ENCODE data around the gene GOPC.
"Not testable (repeated sequence)": the region's sequence is repeated elsewhere in the genome, so short reads cannot be mapped to it uniquely, and the experiment has no call there.

The GOPC gene

GRCh38 chr6:117547688-117548621 is 54.4 kb downstream of the GOPC start:
- DNase-seq = no peak

- DNase-seq = no peak
These were observed 55.6 kb downstream of the GOPC start for GRCh38 chr6:117546674-117547073.

- DNase-seq = no peak
These were observed 57.1 kb downstream of the GOPC start for GRCh38 chr6:117545161-117545595.

GRCh38 chr6:117544716-117545115 is 57.6 kb downstream of the GOPC start:
- DNase-seq = no peak

GRCh38 chr6:117542493-117542892 is 59.8 kb downstream of the GOPC start:
- DNase-seq = no peak

- DNase-seq = no peak
These were observed 61.6 kb downstream of the GOPC start for GRCh38 chr6:117540670-117541069.

GRCh38 chr6:117538615-117539014 is 63.7 kb downstream of the GOPC start:
- no peak for DNase-seq

GRCh38 chr6:117536317-117536716 is 66.0 kb downstream of the GOPC start:
- no peak for DNase-seq

- no peak for DNase-seq
These were observed 67.3 kb downstream of the GOPC start for GRCh38 chr6:117534974-117535373.

GRCh38 chr6:117533775-117534174 is 68.5 kb downstream of the GOPC start:
- no peak for DNase-seq

GRCh38 chr6:117531809-117532725 is 70.2 kb downstream of the GOPC start:
- DNase-seq = no peak

GRCh38 chr6:117531346-117531745 is 71.0 kb downstream of the GOPC start:
- DNase-seq = no peak

GRCh38 chr6:117530467-117531242 is 71.7 kb downstream of the GOPC start:
- no peak for DNase-seq

- no peak for DNase-seq
These were observed 76.7 kb downstream of the GOPC start for GRCh38 chr6:117525607-117526006.

GRCh38 chr6:117521791-117522502 is 80.4 kb downstream of the GOPC start:
- DNase-seq = no peak

- DNase-seq = no peak
These were observed 81.5 kb downstream of the GOPC start for GRCh38 chr6:117520603-117521395.

- no peak for DNase-seq
These were observed 83.4 kb downstream of the GOPC start for GRCh38 chr6:117518870-117519269.

- DNase-seq = not testable (repeated sequence)
These were observed 84.3 kb downstream of the GOPC start for GRCh38 chr6:117517995-117518394.

GRCh38 chr6:117515326-117515725 is 87.0 kb downstream of the GOPC start:
- DNase-seq = no peak

- DNase-seq = no peak
These were observed 87.7 kb downstream of the GOPC start for GRCh38 chr6:117514655-117515054.

GRCh38 chr6:117513778-117514365 is 88.4 kb downstream of the GOPC start:
- no peak for DNase-seq

Data from NCI-H1417 treated with DMSO at 0.1 percent for 48 hours (cell line).